Measurements from ENCODE around the gene MTLN.

DNA sequence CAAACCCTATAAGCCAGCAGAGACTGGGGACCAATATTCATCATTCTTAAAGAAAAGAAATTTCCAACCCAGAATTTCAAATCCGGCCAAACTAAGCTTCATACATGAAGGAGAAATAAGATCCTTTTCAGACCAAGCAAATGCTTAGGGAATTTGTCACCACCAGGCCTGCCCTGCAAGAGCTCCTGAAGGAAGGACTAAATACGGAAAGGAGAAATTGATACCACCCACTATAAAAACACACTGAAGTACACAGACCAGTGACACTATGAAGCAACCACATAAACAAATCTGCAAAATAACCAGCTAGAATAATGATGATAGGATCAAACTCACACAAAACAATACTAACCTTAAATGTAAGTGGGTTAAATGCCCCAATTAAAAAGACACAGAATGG, 29.9 kb downstream of the MTLN start:
- TF ChIP-seq, protein P1, sequence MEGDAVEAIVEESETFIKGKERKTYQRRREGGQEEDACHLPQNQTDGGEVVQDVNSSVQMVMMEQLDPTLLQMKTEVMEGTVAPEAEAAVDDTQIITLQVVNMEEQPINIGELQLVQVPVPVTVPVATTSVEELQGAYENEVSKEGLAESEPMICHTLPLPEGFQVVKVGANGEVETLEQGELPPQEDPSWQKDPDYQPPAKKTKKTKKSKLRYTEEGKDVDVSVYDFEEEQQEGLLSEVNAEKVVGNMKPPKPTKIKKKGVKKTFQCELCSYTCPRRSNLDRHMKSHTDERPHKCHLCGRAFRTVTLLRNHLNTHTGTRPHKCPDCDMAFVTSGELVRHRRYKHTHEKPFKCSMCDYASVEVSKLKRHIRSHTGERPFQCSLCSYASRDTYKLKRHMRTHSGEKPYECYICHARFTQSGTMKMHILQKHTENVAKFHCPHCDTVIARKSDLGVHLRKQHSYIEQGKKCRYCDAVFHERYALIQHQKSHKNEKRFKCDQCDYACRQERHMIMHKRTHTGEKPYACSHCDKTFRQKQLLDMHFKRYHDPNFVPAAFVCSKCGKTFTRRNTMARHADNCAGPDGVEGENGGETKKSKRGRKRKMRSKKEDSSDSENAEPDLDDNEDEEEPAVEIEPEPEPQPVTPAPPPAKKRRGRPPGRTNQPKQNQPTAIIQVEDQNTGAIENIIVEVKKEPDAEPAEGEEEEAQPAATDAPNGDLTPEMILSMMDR (IDR thresholded peaks at IDR 0.05), result no peak
- no peak for TF ChIP-seq EP300 (IDR thresholded peaks at IDR 0.05)
- no peak for TF ChIP-seq POLR2A (IDR thresholded peaks at IDR 0.05)
- no peak for TF ChIP-seq POLR2AphosphoS5 (IDR thresholded peaks at IDR 0.05)
